Umbilical cord (tissue), 2 donors: ENCODE measurements around the gene IL36A. TPM values are rescaled to one million over a fixed set of nuclear protein-coding genes. Genes with fewer than 3 reads are reported as not detected.

ENCODE experiments used
- DNase-seq: peaks from one replicate; pipeline ENCODE4 v3.0.0-alpha.2; 2015; ENCODE audit warnings: low spot score
- total RNA-seq: library from RNA; depleted of rRNA; stranded (reverse); fragments of >200 nt; gene quantifications from one replicate; pipeline ENCODE4 v1.2.3, GENCODE V29; 2014; ENCODE audit warnings: low replicate concordance; ENCODE audit not compliant: insufficient read depth

IL36A gene, protein sequence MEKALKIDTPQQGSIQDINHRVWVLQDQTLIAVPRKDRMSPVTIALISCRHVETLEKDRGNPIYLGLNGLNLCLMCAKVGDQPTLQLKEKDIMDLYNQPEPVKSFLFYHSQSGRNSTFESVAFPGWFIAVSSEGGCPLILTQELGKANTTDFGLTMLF
- not detected for total RNA-seq

DNA sequence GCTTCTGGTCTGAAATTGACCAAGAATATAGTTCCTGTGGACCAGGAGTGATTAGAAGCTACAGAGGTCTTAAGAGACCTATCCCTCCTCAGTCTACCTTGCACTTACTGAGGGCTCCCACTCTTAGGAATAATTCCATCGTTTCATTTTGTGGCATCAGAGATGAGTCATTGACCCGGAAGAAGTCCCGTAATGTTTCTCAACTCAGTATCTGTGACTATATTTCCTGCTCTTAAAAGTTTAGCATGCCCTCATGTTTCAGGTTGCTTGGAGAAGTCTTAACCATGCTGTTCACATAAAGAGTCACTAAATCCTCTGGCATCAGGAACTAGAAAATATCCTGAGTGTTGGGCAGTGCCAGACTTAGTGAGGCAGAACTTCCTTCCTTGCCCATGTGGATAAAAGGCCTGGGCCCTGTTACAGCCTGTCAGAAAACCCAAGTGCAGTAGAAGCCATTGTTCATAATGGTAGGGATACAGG, at the start of gene IL36A:
Gene IL36A (plus strand): TSS at position 430 of the 480 bp plus-strand sequence. CDS start 413 bp downstream, outside the sequence.
- no peak for DNase-seq

DNA sequence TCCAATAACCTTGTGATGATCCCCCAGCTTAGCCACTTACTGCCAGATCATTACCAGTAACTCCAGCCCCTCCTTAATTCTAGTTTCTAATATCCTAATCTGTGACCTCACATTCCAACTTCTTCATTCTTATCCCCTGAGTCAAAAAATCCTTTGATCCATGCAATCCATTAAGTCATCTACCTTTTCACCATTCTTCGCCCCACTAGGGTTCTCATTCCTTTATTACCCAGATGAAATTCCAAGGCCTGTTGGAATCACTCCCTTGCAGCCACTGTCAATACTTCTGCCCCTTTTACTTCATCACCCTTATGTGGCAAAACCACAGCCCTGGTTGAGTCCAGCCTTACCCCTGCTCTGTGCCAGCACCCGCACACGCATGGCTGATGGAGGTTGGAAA, 47.7 kb upstream of the IL36A start:
- no peak for DNase-seq

DNA sequence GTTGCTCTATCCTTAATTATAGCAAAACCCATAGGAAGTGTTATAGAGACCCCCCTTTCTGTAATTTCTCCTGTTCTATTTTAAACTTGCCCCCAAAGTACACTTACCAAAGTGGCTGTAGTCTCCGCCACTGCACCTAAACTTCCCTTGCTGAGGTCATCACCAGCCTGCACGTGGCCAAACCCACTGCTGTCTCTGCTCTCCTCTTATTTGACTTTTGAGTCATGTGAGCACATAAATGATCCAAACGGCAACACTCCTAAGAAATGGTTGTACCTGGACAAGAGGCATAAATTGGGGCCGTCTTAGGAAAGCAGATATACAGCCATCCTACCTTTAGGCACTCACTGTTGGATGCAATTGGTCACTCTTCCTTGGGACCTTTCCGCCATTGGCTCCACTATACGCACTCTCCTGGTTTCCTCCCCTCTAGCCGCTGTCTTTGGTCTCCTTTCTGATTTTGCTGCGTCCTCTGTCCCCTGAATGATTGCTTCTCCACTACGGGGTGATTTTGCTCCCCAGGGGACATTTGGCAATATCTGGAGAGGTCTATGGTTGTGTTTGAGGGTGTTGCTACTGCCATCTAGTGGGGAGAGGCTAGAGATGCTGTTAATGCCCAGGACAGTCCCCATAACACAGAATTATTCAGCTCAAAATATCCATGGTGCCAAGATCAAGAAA, 46.7 kb upstream of the IL36A start:
- peak; percentile 54 for DNase-seq

DNA sequence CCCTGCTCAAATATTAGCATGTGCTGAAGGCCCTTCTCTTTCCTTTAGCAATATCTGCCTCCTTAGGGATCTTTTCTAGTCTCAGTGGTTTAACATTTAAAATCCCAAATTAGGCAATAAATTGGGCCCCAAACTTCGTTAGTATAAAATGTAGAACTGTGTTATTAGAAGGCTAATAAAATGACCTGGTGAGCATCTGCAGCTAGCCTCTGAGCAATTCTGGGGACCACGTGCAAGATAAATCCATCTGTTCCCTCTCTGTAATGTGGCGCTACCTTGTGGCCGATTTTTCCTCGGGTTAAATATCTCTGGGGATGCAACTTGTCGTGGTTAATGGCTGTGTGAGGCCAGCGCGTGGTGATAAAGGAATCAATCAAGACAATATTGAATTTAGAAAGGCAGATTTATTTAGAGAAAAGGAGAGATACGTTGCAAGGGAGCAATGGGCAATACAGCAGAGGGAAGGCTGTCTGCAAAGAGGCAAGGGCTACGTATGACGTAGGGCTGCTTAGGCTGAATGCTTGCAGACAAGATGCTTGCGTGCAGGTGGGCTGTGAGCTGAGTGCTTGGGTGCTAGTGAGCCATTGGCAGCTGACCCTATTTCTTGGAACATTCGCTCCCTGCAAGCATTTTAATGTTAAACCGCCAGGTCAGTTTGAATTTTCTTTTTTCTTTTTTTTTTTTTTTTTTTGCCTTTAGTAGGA, 46.0 kb upstream of the IL36A start:
- no peak for DNase-seq

DNA sequence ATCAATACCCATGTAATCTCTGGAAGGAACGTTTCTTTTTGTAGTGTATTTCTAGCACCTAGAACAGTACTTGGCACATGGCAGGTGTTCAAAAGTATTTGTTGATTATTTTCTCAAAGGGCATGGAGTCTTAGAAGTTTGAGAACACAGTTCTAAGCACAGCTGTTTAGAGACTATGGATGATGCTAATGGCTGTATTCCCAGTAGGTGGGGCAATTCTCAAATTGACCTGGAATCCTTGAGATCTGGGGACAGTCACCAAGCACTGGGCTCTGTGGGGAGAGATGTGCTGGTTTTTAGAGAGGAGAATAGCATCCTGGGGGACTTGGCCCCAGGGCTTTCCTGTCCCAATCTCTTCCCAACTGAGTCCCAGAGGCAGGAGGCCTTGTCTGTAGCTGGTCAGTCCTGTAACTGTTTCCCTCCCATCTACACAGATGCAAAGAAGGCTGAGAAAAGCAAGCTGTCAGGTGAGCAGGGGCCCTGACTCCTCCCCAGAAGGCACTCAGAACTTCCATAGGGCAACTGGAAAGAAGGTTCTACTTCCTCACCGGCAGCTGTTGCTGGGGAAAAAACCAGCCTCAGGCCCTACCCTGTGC, 44.9 kb upstream of the IL36A start:
- DNase-seq: no peak

DNA sequence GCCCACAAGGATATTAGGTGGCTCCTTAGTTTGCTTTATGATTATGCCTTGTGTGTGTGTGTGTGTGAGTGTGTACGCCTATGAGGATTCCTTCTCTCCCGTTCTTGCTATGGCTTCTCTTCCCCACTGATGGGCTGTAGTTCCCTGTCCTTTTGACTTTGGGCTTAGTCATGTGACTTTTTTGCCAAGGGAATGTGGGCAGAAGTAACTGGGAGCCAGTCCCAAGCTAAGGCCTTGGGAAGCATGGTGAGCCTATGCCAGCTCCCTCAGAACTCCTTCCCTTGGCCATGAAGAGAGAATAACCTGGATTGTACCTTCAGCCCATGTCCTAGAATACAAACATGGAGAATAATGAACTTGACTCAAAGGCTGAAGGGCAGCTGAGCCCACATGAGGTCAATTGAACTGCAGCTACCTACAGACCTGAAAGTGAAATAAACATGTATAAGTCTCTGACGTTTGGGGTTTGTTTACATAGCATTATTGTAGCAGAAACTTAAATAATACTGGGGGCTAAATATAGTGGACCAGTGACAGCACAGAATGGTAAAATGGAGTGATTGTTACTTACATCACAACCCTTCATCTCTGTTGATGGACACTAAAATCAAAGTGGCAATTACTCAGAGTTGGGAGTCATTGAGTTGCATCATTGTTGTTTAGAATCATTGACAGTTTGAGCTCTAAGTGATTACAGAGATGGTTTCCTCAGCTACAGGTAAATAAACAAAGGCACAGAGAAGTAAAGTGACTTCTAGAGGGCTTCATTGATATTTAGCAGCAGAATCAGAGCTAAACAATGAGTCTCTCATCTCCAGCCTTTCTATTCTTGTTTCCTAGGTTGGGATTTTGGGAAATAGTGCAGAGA, 42.7 kb upstream of the IL36A start:
- no peak for DNase-seq

DNA sequence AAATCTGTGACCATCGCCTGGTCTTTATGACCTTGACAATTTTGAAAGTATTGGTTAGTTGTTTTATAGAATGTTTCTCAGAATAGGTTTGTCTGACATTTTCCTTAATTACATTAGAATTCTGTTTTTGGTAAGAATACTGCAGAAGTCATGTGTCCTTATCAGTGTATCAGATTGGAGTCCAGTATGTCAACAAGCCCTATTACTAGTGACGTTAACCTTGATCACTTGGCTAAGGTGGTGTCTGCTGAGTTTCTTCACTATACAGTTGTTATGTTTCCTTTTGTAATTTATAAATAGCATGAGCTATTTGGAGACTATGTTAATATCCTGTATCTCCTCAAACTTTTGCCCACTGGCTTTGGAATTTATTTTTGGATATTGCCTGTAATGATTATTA, 38.2 kb upstream of the IL36A start:
- DNase-seq: no peak

DNA sequence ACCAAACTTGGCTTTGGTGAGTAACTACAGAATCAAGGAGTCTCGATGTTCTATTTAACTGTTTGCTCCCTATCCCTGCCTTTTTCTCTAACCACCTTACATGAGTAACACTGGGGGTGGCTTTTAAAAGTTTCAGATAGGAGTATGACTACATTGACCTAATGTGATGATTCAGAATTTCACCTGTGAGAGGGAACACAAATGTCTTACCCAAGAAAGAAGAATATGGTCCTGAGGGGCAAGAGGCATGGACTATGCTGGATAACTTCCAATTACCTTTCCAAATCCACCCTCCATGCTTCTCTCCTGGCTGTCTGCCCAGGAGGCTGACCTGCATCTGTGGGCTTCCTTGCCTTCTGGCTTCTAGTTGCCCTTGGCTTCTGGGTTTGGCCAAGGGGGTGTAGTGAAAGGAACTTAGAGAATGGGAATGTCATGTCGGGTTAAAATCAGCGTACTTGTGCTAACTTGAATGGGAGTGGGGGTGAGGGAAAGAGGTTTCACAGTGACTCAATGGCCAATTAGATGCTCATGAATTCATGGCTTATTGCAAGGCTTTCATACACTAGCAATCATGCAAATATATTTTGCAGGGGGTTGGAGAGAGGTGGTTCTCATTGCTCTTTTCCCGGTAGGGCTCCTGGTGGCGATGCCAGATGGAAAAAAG, 32.7 kb upstream of the IL36A start:
- no peak for DNase-seq

DNA sequence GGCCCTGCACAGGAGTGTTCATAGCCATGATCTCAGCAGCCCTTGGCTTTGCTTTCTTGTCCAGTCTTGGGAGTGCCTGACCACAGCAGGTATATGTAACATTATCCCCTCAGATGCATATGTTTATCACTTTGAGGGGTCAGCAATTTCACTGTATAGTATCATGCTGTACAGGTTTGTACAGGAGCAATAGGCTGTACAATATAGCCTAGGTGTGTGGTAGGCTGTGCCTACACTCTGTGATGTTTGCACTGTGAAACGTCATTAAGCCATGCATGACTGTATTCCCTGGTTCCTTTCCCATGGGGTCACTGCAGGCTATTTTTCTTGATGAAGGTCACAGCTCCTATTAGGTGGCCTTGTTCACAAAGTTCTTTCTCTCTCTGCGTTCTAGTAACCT, 32.1 kb upstream of the IL36A start:
- DNase-seq: no peak

DNA sequence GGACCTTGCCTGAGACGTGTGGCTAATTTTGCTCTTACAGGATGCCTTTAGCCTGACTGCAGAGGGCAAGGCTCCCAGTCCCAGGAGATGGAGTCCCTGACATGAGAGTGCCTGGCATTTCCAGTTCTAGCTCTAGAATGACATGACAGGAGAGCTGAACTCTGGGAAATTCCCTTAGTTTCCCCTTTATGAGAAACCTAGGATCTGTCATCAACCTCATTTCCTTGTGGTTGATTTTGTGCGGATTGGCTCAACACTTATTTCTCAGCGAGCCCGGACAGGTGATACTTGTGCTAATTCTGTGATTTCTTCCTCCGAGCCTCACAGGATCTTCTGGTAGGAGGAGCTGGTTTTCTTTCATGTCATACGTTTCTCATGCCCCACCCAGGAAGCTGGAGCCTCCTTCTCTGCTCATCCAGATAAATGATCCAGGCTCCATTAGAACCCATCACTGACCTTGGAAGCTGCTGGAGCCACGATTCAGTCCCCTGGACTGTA, 27.7 kb upstream of the IL36A start, which contains the start of gene IL36G:
Gene IL36G (plus strand): TSS at position 448 of the 498 bp plus-strand sequence. CDS start 633 bp downstream, outside the sequence.
- no peak for DNase-seq

DNA sequence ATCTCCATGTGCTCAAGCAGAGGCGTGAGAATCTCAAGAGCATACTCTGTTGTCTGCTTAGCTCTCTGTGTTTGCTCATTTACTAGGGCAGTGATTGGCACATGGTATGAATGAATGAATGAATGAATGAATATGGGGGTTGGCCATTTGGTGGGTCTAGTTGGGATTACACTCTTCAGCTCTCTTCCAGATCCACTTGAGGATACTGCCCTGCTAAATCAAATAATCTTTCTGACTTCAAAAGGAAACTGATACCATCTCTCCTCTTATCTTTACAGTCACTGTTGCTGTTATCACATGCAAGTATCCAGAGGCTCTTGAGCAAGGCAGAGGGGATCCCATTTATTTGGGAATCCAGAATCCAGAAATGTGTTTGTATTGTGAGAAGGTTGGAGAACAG, 25.5 kb upstream of the IL36A start:
- no peak for DNase-seq

DNA sequence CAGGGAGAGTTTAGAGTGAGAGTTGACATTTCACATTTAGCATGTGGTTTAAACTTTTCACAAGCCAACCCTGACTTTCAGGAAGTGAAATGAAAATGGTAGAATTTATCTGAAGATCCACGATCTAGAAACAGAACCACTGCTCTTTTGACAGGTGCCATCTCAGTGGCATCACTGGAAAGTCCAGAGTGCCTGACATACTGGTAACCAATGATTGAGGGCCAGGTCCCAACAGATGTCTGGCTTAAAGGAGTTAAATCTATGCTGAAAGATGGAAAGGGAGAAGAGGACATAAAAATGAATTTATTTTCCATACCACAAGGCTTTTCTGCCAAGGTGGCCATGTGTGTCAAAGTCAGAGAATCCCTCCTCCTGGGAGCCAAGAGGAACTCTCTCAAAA, 24.7 kb upstream of the IL36A start:
- no peak for DNase-seq

DNA sequence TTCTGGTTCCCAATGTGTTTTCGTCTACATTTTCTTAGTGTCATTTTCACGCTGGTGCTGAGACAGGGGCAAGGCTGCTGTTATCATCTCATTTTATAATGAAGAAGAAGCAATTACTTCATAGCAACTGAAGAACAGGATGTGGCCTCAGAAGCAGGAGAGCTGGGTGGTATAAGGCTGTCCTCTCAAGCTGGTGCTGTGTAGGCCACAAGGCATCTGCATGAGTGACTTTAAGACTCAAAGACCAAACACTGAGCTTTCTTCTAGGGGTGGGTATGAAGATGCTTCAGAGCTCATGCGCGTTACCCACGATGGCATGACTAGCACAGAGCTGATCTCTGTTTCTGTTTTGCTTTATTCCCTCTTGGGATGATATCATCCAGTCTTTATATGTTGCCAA, 20.2 kb upstream of the IL36A start:
- no peak for DNase-seq

DNA sequence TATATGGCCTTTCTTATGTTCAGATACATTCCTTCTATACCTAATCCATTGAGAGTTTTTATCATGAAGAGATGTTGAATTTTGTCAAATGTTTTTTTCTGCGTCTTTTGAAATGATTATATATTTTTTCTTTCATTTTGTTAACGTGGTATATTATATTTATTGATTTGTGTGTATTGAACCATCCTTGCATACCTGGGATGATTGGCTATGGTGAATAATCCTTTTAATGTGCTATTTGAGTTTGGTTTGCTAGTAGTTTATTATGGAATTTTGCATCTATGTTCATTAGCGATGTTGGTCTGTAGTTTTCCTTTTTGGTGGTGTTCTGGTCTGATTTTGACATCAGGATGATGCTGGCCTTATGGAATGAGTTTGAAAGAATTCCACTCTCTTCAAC, 15.6 kb upstream of the IL36A start:
- DNase-seq: no peak

DNA sequence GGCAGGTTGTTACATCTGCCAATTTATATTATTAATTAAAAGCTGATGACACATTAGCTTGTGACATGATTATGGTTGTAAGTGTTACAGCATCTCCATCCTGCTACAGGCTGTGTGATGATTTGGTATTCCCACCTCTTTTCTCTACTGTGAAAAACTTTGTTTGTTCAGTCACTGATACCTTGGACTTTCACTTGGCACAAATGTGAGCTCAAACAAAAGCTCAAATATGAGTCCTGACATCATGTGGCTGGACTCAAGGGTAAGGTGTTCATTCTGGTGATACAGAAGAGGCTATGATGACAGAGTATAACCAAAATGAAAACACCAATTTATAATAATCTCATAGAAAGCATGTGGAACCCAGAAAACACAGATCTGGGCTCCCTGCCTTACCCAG, 11.4 kb upstream of the IL36A start:
- DNase-seq: no peak

DNA sequence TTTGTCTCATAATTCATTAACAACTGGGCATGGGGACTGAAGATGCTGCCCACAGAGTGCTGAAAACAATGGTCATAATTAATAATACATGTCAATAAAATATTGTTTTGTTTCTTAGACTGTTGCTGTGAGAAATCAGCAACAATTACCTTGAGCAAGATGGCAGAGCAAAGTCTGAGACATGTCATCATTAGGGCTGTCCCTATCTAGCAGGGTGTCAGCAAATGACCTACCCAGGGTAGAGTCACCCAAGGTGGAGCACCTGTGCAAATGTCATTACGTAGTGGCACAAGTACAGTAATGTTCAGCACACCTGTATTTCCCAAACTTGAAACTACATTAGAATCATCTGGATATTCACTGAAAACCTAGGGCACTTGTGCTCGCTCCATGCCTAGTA, 10.6 kb upstream of the IL36A start:
- DNase-seq: no peak

DNA sequence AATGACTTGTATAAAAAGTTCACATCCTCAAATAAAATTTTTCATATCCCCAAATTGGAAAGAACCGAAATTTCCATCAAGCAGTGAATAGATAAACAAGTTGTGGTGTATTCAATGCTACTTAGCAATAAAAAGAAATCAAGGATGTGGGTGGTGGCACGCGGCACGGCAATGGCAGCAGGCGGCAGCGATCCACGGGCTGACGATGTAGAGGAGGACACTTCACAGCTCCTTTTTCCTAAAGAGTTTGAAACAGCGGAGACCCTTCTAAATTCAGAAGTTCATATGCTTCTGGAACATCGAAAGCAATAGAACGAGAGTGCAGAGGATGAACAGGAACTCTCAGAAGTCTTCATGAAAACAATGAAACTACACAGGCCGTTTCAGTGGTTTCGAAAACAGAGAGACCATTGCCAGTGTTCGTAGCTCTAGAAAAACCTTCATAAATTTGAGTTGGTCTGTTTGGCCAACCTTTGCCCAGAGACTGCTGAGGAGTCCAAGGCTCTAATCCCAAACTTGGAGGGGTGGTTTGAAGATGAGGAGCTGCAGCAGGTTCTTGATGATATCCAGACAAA, 9.8 kb upstream of the IL36A start:
- no peak for DNase-seq

DNA sequence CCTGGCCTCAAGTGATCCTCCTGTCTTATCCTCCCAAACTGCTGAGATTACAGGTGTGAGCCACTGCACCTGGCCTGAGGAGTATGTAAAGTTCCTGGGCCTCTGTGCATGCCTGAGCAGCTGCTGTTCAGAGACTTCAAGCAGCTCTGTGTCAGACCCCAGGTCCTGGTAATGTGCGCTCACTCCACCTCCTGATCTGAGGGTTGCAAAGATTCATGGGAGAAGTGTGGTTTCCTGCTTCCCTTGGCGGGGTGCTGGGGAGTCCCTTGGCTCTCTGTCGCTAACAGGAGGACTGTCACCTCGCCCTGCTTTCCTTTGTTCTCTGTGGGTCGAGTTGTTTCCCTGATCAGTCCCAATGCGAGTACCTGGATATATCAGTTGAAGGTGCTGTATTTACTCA, 8.6 kb upstream of the IL36A start:
- no peak for DNase-seq

DNA sequence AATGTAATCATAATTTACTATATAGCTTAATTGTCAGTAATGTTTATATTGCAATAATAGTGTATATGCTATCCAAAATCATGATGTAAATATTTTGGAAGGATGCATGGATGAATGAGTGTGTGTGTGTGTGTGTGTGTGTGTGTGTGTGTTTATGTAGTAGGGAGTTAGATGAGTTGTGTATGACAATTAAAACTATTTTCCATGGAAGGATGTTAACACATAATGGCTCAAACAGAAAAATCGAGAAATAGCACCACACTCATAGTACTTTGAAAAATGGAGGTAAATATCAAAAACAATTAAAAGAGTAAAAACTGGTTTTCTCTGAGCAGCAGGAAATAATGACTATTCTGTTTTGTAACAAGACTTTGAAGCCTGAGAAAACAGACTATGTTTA, 8.1 kb upstream of the IL36A start:
- no peak for DNase-seq

DNA sequence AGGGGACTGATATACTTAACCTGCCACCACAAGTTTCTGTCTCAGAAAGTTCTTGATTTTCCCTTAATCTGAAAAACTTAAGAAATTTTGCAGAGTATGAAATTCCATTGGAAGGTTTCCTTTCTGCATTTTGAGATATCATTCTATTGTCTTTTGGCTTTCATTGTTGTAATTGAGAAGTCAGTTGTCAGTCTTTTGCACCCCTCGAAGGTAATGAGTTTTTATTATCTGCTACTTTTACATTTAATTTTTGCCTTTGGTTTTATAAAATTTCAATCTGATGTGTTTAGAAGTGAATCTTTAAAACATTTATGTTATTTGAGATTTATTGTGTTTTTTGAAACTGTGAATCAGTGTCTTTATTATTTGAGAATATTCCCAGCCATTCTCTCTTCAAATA, 4.8 kb upstream of the IL36A start:
- no peak for DNase-seq
